Effector memory CD8-positive, alpha-beta T cell (primary cell): Measurements from ENCODE around the gene SLC24A1.

ENCODE experiments used
- ATAC-seq: fragments of 150-1000 bp; cut with Tn5 transposase; replicated peaks from 2 replicates; pipeline ENCODE4 v1.10.0; 2021; ENCODE audit warnings: mild to moderate bottlenecking, moderate library complexity
- DNase-seq, 3 experiments: peaks; one replicate each; pipeline ENCODE4 v3.0.0; 2021
- H3K27ac Mint-ChIP-seq, 2 donors: one replicate each; pipeline ENCODE4 v1.8.0; 2022; ENCODE audit warnings: mild to moderate bottlenecking in 2 of 2, mixed read lengths in 2 of 2, moderate library complexity in 2 of 2
- H3K27me3 Mint-ChIP-seq, 2 donors: one replicate each; pipeline ENCODE4 v1.8.0; 2022; ENCODE audit warnings: mixed read lengths in 2 of 2
- H3K36me3 Mint-ChIP-seq: one replicate; pipeline ENCODE4 v1.8.0; 2022; ENCODE audit warnings: mild to moderate bottlenecking, moderate library complexity, mixed read lengths; ENCODE audit not compliant: insufficient read depth
- H3K4me1 Mint-ChIP-seq, 2 donors: one replicate each; pipeline ENCODE4 v1.8.0; 2022; ENCODE audit warnings: low read depth in 2 of 2, mixed read lengths in 2 of 2
- H3K4me3 Mint-ChIP-seq, 2 donors: one replicate each; pipeline ENCODE4 v1.8.0; 2022; ENCODE audit warnings: mild to moderate bottlenecking in 2 of 2, mixed read lengths in 2 of 2, moderate library complexity in 2 of 2
- H3K9me3 Mint-ChIP-seq, 2 donors: one replicate each; pipeline ENCODE4 v1.8.0; 2022; ENCODE audit warnings: mixed read lengths in 2 of 2

Gene SLC24A1

DNA sequence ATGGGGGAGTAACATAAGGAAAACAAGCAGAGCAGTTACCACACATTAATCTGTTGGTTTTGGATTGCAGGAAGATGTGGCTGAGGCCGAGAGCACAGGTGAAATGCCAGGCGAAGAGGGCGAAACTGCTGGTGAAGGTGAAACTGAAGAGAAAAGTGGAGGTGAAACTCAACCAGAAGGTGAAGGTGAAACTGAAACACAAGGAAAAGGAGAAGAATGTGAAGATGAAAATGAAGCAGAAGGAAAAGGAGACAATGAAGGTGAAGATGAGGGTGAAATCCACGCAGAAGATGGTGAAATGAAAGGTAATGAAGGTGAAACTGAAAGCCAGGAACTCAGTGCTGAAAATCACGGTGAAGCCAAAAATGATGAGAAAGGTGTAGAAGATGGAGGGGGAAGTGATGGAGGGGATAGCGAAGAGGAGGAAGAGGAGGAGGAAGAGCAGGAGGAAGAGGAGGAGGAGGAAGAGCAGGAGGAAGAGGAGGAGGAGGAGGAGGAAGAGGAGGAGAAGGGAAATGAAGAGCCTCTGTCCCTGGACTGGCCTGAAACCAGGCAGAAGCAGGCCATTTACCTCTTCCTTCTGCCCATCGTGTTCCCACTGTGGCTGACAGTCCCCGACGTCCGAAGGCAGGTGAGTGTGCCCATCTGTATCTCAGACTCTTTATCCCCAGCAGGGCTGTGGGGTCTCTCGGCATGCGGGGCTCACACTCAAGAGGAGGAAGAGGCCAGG is 28.7 kb downstream of the SLC24A1 start:
- no peaks in the 10 kb centered on the region for H3K27me3 Mint-ChIP-seq
- H3K4me3 Mint-ChIP-seq: peak overlapping the region in 1 of 2 donors; percentile 11
- no peaks in the 10 kb centered on the region for H3K9me3 Mint-ChIP-seq
- no peak for ATAC-seq
- DNase-seq: no peak
- H3K4me1 Mint-ChIP-seq: peaks cover 9 to 11% of the 10 kb centered on the region in 2 donors
- peak overlapping the region; percentile 7 to 62 for H3K27ac Mint-ChIP-seq
- H3K36me3 Mint-ChIP-seq: peaks cover 20% of the 10 kb centered on the region

DNA sequence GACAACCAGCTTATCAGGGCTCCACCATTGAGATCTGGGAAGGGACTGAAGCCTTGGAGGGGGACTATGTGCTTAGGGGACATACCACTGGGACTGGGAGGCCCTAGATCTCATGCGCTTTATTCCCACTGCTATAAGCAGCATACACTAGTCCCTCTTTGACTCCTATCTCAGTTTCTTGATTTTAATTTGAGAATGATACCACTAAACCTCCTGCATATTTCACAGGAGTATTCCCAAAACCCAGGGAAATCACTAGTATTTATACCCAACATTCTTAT is 29.2 kb downstream of the SLC24A1 start:
- Mint-ChIP-seq H3K4me1 (peaks cover 9 to 11% of the 10 kb centered on the region in 2 donors), H3K27ac (peak overlapping the region; percentile 7 to 62), H3K36me3 (peaks cover 22% of the 10 kb centered on the region), H3K27me3 (no peaks in the 10 kb centered on the region), H3K9me3 (no peaks in the 10 kb centered on the region), H3K4me3 (no peak overlapping the region)
- no peak for DNase-seq
- no peak for ATAC-seq

DNA sequence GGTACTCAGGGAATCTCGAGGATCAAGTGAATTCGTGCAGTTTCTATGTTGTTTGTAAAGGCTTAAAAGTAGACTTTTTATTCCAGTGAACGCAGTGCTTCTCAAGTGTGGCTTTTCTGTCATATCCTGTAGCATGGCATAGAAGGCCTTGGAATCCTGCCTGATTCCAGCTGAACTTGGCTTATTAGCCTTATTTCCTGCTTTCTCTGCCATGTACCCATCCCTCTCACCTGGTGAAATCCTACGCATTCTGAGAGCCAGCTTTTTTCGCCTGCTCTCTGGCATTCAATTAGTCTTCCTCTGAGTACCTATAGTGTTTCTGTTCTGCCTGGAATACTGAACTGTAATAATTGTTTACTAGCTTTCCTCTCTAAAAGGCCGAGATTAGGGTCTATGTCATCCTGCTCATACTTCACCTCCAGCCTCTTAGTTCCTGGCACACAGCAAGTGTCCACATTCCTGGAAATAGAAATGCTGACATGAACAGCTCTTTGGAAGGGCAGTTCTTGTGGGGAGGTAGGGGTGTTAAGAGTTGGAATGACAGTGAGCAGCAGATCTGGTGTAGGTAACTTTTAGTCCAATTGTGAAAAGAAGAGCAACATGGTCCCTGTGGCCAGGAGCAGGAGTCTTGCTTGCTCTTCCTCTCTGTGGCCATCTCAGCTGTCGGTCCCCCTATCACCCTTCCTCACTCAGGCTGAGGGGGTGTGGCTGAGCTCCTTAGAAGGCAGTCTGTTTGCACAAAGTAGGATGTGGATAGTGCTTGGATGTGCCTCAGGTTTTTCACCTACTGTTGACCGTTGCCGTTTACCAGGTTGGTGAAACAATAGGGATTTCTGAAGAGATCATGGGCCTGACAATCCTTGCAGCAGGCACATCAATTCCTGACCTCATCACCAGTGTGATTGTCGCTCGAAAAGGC is 30.4 kb downstream of the SLC24A1 start:
- Mint-ChIP-seq H3K4me1 (peaks cover 9 to 11% of the 10 kb centered on the region in 2 donors), H3K36me3 (peaks cover 28% of the 10 kb centered on the region), H3K27me3 (no peaks in the 10 kb centered on the region), H3K27ac (peak overlapping the region; percentile 19 to 72), H3K4me3 (no peak overlapping the region), H3K9me3 (no peaks in the 10 kb centered on the region)
- ATAC-seq: no peak
- DNase-seq: no peak

DNA sequence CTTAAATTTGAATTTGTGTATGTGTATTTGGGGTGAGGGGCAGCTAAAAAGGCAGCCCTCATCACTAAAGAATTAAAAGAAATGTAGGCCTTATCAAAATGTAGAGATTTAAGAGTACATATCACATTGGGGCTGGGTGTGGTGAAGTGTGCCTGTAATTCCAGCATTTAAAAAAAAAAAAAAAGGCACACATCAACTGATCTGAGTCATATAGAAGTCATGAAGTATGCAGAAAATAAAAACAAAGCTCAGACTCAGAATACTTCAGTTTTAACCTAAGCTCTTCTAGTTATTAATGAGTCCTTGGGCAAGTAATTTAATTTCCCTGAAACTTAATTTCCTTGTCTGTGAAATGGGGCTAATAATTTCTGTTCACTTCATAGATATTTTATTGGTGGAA is 31.6 kb downstream of the SLC24A1 start:
- ATAC-seq (no peak), DNase-seq (no peak)
- Mint-ChIP-seq H3K27ac (peak overlapping the region; percentile 73 to 86), H3K4me3 (no peak overlapping the region), H3K36me3 (peaks cover 30% of the 10 kb centered on the region), H3K9me3 (no peaks in the 10 kb centered on the region), H3K27me3 (no peaks in the 10 kb centered on the region), H3K4me1 (peaks cover 9 to 11% of the 10 kb centered on the region in 2 donors)

DNA sequence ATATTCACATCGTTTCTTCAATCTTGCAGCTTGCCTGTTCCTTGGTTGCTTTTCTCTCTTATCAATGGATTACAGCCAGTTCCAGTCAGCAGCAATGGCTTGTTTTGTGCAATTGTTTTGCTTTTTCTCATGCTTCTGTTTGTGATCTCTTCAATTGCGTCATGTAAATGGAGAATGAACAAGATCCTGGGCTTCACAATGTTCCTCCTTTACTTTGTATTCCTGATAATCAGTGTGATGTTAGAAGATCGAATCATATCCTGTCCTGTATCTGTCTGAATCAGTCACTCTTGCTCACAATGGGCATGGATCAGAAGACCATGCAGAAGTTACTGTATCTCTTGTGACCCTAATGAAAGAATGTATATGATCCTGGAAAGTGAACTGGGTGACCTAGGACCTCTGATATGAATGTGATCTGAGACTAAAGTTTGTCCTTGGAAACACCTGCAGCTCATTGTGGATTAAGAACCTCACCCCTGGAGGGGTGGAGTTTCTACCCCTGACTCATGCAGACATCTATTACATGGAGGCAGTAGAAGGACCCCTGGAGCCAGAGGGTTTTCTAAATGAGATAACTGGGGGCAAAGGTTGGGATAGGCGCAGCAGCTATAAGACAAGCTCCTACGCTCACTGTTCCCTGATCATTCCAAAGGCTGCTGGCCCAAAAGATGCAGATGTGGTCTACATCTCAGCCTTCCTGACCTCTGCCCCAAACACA is 32.2 kb downstream of the SLC24A1 start:
- Mint-ChIP-seq H3K27me3 (no peaks in the 10 kb centered on the region), H3K27ac (peak overlapping the region; percentile 73 to 86), H3K36me3 (peaks cover 33% of the 10 kb centered on the region), H3K4me1 (peaks cover 9 to 11% of the 10 kb centered on the region in 2 donors), H3K4me3 (no peak overlapping the region), H3K9me3 (no peaks in the 10 kb centered on the region)
- no peak for DNase-seq
- ATAC-seq: no peak

DNA sequence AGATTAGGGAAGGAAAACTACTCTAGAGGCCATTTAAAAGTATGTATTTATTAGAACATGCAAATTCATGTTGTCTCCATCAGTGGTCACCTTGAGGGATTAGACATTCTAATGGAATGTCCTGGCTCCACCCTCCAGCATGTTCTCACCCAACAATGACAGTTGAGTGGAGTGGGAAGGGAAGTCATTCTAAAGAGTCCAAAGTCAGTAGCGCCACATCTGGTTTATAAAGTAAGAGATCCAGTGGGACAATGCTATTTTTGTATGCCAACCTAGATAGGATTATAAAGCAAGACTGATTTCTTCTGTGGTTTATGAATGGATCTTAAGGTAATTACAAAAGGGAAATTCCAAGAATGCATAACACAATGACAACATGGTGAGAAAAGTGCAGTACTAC is 33.3 kb downstream of the SLC24A1 start:
- H3K27ac Mint-ChIP-seq: peak overlapping the region in 1 of 2 donors; percentile 81
- no peaks in the 10 kb centered on the region for H3K9me3 Mint-ChIP-seq
- no peaks in the 10 kb centered on the region for H3K27me3 Mint-ChIP-seq
- peaks cover 42% of the 10 kb centered on the region for H3K36me3 Mint-ChIP-seq
- H3K4me1 Mint-ChIP-seq: peaks cover 9 to 11% of the 10 kb centered on the region in 2 donors
- DNase-seq (no peak), ATAC-seq (no peak)
- H3K4me3 Mint-ChIP-seq: no peak overlapping the region

DNA sequence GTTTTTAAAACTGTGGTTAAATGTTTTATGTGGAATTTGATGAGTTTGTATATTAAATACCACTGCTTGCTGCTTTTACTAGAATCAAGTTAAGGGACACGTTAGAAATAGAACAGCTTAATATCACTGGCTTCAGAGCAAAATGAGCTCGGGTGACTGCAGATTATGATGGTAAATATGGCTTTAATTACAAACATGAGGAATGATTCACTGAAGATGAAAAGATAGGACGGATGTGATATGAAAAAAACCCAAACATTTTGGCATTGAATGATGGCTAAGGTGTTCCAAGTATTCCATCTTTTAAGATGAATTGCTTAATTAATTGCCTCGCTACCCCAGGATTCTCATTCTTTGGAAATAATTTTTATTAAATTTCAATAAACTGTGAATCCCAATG is 33.7 kb downstream of the SLC24A1 start:
- ATAC-seq: no peak
- Mint-ChIP-seq H3K27me3 (no peaks in the 10 kb centered on the region), H3K36me3 (peaks cover 45% of the 10 kb centered on the region), H3K9me3 (no peaks in the 10 kb centered on the region), H3K4me3 (no peak overlapping the region), H3K27ac (peak overlapping the region in 1 of 2 donors; percentile 81), H3K4me1 (peaks cover 5 to 7% of the 10 kb centered on the region in 2 donors)
- DNase-seq: no peak

DNA sequence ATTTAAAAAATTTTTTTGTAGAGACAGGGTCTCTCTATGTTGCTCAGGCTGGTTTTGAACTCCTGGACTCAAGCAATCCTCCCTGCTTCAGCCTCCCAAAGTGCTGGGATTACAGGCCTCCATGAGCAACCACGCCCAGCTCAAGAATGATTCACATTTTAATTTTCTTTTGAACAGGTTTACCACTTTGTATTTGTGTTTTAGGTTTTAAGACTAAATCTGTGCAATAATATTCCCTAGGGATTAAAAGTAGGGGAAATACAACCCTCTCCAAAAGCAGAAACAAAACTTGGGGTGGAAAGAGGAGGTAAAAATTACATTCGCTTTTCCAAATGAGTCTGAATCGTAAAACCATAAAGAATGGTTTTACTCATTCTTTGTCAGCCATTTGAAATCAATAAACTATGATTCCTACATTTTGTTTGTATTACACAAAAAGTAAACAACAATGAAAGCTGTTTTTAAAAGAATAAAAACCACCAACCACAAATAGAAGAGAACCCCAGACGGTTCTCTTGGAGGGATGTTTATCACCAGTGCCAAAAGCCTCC is 37.8 kb downstream of the SLC24A1 start:
- Mint-ChIP-seq H3K4me3 (no peak overlapping the region), H3K27me3 (no peaks in the 10 kb centered on the region), H3K9me3 (no peaks in the 10 kb centered on the region), H3K27ac (no peak overlapping the region), H3K36me3 (peaks cover 66% of the 10 kb centered on the region), H3K4me1 (no peaks in the 10 kb centered on the region)
- ATAC-seq (no peak), DNase-seq (no peak)

DNA sequence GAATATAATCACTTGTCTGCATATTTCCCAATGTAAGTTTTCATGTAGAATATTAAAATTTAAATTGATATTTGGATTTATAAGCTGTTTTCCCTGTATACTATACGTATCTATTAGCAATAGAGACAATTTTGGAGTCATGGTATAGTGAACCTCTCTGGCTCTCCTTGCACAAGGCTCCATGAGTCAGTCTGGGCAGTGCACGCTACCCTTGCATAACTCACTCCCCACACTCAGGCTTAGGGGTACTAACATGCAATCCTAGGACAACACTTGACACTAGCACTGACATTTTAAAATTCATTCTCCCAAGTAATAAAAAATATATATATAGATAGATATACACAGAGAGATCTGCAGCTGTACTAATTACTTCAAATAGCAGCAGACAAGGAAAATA is 39.2 kb downstream of the SLC24A1 start:
- Mint-ChIP-seq H3K36me3 (peaks cover 70% of the 10 kb centered on the region), H3K4me3 (no peak overlapping the region), H3K9me3 (no peaks in the 10 kb centered on the region), H3K27ac (no peak overlapping the region), H3K4me1 (no peaks in the 10 kb centered on the region), H3K27me3 (no peaks in the 10 kb centered on the region)
- DNase-seq: no peak
- no peak for ATAC-seq

DNA sequence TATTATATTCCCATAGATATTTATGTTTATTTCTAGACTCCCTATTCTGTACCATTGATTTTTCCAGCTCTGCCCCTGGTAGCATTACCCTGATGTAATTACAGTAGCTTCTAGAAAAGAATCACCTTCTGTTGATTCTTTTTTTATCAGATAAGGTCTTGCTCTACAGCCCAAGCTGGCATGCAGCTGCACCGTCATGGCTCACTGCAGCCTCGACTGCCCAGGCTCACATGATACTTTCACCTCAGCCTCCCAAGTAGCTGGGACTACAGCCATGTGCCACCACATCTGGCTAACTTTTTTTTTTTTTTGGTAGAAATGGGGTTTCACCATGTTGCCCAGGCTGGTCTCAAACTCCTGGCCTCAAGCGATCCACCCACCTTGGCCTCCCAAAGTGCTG is 41.8 kb downstream of the SLC24A1 start:
- DNase-seq: no peak
- peaks cover 79% of the 10 kb centered on the region for H3K36me3 Mint-ChIP-seq
- no peaks in the 10 kb centered on the region for H3K9me3 Mint-ChIP-seq
- no peak for ATAC-seq
- H3K27me3 Mint-ChIP-seq: no peaks in the 10 kb centered on the region
- no peaks in the 10 kb centered on the region for H3K4me1 Mint-ChIP-seq
- no peak overlapping the region for H3K4me3 Mint-ChIP-seq
- H3K27ac Mint-ChIP-seq: no peak overlapping the region

DNA sequence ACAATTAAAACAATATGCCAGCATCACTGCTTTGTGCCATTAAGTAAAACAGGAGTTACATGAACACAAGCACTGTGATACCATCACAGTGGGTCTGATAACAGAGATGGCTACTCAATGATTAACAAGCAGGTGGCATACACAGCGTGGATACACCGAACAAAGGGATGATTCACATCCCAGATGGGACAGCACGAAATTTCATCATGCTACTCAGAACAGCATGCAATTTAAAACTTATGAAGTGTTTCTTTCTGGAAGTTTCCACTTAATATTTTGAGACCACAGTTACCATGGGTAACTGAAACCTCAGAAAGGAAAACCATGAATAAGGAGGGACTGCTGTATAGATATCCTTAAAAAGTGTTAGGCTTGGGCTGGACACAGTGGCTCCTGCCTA is 44.5 kb downstream of the SLC24A1 start:
- Mint-ChIP-seq H3K9me3 (no peaks in the 10 kb centered on the region), H3K36me3 (peaks cover 85% of the 10 kb centered on the region), H3K4me3 (no peak overlapping the region), H3K4me1 (no peaks in the 10 kb centered on the region), H3K27ac (no peak overlapping the region), H3K27me3 (no peaks in the 10 kb centered on the region)
- DNase-seq: no peak
- no peak for ATAC-seq

DNA sequence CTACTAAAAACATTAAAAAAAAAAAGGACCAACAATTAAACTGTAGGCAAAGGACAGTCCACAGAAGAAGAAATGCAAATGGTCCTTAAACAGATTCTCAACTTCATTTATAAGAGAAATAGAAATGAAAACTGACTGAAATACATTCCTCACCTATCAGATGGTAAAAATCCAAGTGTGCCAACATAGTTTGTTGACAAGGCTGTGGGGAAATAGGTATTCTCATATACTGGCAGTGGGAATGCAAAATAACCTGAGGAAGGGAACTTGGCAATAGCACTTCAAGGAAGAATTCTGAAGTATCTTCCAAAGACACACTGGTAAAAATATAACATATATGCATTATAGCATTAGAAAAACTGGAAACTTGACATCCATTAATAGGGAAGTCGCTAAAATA is 53.8 kb downstream of the SLC24A1 start:
- DNase-seq (no peak), ATAC-seq (no peak)
- Mint-ChIP-seq H3K27me3 (no peaks in the 10 kb centered on the region), H3K9me3 (no peaks in the 10 kb centered on the region), H3K4me1 (no peaks in the 10 kb centered on the region), H3K36me3 (peaks cover 45% of the 10 kb centered on the region), H3K27ac (no peak overlapping the region), H3K4me3 (no peak overlapping the region)

DNA sequence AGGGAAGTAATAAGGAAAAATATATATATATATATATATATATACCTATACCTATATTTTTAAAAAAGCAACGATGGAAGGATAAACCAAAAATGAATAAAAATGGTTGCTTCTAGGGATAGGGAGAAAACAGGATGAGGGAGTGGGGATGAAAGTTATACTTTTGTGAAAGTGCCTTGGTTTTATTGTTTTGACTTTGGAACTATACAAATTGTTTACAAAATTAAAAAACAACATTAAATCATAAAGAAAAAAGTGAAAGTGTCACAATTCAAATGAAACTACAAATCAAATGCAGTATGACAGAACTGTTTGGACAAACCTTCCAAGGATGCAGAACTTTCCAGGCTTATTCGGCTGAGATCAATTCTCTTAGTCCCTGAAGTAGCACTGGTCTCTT is 54.4 kb downstream of the SLC24A1 start:
- no peak for ATAC-seq
- H3K27me3 Mint-ChIP-seq: no peaks in the 10 kb centered on the region
- DNase-seq: no peak
- no peaks in the 10 kb centered on the region for H3K4me1 Mint-ChIP-seq
- no peaks in the 10 kb centered on the region for H3K9me3 Mint-ChIP-seq
- no peak overlapping the region for H3K27ac Mint-ChIP-seq
- H3K36me3 Mint-ChIP-seq: peaks cover 40% of the 10 kb centered on the region
- H3K4me3 Mint-ChIP-seq: no peak overlapping the region
